NCI-H345 treated with DMSO at 0.1 percent for 48 hours (cell line): Measurements from ENCODE around the gene PARVB.
"Not testable (repeated sequence)": the region's sequence is repeated elsewhere in the genome, so short reads cannot be mapped to it uniquely, and the experiment has no call there.

Experiments
- DNase-seq: peaks from one replicate; lab custom pipeline; 2025; ENCODE audit not compliant: unreplicated experiment; lab: John Stamatoyannopoulos, UW

Gene PARVB

GRCh38 chr22:44051358-44051757, 27.3 kb downstream of the PARVB start:
- no peak for DNase-seq

DNA sequence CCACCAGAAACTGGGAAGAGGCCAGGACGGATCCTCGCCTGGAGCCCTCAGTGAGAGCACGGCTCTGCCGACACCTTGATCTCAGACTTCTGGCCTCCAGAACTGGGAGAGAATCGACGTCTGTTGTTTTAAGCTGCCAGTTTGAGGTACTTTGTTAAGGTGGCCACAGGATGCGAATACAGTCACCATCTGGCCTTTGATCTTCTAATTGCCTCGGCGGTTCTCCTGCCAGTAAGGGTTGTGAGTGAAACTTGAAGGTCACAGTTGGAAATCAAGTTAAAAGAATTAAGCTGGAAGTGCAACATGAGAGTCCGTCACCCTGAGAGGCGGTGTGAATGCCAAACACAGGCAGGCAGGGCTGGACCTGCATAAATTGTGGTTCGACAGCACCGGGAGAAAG, 27.9 kb downstream of the PARVB start:
- DNase-seq, result no peak

GRCh38 chr22:44055805-44056204, 31.7 kb downstream of the PARVB start:
- DNase-seq, result no peak

DNA sequence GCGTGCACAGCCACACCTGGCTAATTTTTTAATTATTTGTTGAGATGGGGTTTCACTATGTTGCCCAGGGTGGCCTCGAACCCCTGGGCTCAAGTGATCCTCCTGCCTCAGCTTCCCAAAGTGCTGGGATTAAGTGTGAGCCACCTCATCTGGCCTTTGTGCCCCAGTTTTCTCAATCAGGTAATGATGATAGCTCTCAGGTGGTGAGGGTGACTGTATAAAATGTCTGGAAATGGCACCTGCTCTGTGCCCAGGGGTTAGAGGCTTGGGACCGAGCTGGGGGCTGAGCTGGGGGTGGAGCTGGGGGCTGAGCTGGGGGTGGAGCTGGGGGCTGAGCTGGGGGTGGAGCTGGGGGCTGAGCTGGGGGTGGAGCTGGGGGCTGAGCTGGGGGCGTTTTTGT, 32.5 kb downstream of the PARVB start:
- not testable (repeated sequence) for DNase-seq

- DNase-seq, result no peak
These were observed 33.4 kb downstream of the PARVB start for GRCh38 chr22:44057401-44057987.

DNA sequence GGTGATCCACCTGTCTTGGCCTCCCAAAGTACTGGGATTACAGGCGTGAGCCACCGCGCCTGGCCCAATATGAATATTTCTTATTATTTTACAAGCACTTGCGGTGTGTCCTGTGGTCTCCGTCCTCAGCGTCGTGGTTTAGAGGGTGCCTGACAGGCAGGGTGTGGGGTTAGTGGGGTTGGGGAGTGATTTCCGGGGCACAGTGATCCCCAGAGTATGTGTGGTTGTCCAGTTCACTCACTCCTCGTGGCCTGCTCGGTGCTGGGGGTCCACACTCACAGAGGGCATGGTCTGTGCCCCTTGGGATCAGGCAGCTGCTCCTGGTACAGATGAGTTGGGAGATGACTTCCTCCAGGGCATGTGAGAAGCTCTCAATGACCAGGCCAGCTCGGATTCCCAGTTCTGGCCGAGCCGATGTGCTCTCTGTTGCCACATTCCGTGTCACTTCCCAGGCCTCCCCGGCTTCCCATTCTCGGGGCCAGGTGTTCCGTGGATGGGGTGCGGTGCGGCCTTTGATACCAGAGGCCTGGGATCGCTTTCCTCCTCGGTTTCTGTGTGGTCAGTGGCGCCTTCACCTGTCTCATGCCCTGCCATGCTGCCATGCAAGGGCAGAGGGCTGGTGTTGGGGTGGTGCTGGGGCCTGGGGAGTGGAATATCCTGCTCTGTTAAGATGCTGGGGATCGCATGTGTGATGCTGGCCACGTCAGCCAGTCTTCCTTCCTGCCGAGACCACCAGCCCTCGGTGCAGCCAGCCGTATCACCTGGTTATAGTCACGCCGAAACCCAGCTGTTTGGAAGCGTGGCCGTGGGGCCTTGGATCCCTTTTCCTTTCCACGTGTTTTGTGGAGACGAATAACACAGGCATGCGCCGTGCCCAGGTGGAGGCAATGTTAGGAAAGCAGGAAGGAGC, 39.6 kb downstream of the PARVB start:
- no peak for DNase-seq

DNA sequence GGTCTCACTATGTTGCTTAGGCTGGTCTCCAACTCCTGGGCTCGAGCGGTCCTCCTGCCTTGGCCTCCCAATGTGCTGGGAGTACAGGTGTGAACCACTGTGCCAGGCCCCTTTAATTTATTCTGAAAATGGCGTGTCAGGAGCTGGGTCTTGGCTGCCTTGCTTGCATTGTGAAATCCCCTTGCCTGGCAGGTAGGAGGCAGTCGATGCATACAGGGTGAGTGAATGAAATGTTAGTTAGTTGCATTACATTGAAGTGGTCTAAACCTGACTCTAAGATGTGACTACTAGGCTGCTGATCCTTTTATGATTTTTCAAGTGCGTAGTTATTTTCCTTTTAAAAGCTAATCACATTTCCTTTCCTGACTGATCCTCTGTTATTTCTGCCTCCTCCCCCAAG, 42.9 kb downstream of the PARVB start:
- no peak for DNase-seq

- DNase-seq, result no peak
These were observed 43.8 kb downstream of the PARVB start for GRCh38 chr22:44067901-44068300.

GRCh38 chr22:44068422-44069191, 44.5 kb downstream of the PARVB start:
- DNase-seq, result no peak

GRCh38 chr22:44070029-44070428, 45.9 kb downstream of the PARVB start:
- no peak for DNase-seq

DNA sequence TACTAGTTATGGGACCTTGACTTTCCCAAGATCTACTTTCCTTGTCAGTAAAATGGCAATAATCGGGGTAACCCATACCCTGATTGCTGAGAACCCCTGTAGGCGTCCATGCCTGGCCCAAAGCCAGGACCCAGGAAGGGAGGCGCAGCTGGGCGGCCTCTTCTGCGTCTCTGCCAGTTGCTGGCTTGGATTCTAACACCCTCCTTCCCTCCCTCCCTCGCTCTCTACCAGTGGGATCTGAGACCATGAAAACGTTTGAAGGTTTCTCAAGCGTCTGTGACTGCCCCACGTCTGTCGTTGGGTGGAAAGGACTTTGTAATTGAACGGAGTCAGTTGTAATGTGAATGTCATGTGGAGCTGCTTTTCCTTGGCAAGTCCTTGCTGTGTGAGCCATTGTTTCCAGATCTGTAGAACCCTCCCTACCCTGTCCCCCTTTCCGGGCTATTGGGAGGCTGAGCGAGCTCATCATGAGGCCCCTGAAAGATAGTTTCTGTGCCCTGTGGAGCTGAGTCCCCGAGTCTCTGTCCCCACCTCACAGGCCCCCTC, 47.8 kb downstream of the PARVB start:
- DNase-seq, result no peak

- DNase-seq, result no peak
These were observed 50.4 kb downstream of the PARVB start for GRCh38 chr22:44074337-44074984.

DNA sequence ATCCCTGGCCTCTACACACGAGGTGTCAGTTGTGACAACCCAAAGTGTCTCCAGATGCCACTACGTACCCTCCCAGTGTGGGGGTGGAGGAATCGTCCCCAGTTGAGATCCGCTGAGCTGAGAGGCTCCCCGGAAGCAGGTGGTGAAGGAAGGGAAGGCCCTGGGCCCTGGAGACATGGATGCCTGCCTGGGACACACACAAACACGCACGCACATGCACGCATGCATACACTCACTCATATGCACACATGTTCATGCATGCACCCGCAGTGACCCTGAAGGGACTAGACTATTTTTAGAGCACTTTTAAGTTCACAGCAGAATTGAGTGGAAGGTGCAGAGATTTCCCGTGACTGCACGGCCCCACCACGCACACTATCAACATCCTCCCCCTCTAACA, 50.9 kb downstream of the PARVB start:
- DNase-seq, result no peak

GRCh38 chr22:44075670-44076069, 51.6 kb downstream of the PARVB start:
- DNase-seq, result no peak

GRCh38 chr22:44076825-44077224, 52.7 kb downstream of the PARVB start:
- DNase-seq, result no peak

DNA sequence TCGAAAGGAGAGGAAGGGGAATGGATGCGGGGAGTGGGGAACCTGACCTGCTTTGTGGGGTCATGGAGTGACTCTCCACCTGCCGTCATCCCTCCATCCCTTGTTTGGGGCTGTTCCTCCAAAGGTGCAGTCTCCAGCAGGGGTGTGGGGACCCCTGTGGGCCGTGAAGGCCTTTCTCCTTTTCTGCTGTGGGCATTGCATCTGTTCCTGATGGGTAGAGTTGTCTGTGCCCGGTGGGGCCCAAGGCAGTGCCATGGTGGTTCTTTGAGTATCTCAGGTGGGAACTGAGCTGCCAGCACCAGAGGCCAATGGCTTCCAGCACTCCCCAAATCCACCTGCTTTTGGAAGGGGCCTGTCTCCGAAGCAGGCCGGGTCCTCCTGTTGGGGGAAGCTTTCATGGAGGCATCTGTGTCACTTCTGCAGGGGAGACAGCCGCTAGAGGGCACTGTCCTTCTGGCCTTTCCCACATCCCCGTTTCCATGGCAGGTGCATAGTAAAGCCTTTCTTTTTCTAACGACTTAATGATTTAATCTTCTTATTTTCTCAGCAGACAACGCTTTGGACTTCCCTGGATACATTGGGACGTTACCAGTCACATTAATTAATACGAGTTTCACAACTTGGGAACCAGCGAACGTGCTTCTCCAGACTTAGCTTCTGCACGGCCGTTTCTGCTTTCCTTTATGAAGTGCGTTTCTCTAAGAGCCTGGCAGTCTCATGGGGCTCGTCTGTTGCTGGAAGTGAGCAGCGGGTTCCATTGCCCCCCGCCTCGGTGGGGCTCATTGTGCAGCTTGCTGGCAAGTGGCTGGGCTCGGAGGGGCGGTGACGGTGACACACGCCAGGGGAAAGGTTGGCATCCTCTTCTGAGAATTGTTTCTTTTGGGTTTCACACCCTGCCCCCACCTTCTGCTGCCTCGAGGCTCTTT, 57.1 kb downstream of the PARVB start:
- peak; percentile 72 for DNase-seq

- DNase-seq, result no peak
These were observed 58.7 kb downstream of the PARVB start for GRCh38 chr22:44082801-44083200.

- no peak for DNase-seq
These were observed 60.1 kb downstream of the PARVB start for GRCh38 chr22:44084044-44084772.

DNA sequence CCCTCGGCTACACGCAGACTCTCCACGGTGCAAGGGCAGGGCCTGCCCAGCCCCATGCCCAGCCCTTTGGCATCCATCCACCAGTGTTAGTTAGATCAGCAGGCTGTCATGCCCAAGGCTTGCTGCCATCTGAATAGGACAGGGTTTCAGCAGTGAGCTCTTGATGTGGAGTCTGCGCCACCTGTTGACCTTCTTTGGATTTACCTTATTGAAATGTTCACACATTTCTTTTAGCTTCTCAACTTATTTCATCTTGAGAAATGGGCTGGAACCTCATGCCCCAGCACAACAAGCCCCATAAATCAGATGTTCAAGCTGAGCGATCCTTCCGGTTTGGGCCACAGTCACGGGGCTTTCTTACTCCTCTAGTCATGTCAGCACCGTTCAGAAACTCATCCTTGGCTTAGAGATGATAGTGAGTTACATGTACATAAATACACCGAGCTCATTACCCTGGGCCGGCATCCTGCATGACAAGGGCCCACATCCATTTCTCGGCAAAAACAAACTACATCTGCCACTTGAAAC, 61.7 kb downstream of the PARVB start:
- peak; percentile 71 for DNase-seq
